ENCODE data around the gene TMEM255B. TPM values are rescaled to one million over a fixed set of nuclear protein-coding genes. Genes with fewer than 3 reads are reported as not detected.

Gene TMEM255B
- total RNA-seq, 1 experiment from 2014 or later: 7.7 TPM

DNA sequence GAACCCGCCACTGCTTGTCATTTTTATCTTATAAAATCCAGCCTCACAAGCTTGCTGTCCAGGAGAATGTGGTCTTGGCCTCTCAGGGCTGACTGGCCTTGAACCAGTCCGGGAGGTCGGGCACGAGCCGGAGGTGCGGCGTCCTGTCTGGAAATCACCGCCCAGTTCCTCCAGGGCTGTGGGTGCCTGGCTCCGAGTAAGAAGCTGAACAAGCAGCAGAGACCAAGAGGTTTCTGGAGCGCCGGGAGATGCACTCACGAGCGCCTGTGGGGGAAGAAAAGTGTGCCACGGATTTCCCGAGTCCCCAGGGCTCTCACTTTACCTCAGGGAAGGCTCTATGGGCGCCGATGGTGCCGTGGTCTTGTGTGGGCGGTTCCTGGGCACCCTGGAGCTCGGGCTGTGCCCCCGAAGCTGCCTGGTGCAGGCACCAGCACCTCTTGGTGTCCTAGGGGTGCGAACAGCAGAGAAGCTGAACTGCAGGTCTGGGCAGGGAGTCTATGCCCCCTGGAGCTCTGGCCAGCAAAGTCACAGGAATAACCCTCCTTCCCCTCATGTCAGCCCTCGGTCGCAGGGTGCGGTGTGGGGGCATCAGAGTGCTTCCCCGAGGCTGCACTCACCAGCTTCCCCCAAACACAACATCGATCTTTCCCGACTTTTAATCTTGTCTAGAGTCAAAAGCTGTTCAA lies 54.9 kb downstream of the TMEM255B start (continued):
- TF ChIP-seq, protein P1, sequence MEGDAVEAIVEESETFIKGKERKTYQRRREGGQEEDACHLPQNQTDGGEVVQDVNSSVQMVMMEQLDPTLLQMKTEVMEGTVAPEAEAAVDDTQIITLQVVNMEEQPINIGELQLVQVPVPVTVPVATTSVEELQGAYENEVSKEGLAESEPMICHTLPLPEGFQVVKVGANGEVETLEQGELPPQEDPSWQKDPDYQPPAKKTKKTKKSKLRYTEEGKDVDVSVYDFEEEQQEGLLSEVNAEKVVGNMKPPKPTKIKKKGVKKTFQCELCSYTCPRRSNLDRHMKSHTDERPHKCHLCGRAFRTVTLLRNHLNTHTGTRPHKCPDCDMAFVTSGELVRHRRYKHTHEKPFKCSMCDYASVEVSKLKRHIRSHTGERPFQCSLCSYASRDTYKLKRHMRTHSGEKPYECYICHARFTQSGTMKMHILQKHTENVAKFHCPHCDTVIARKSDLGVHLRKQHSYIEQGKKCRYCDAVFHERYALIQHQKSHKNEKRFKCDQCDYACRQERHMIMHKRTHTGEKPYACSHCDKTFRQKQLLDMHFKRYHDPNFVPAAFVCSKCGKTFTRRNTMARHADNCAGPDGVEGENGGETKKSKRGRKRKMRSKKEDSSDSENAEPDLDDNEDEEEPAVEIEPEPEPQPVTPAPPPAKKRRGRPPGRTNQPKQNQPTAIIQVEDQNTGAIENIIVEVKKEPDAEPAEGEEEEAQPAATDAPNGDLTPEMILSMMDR (IDR thresholded peaks at IDR 0.05 in 2 of 3, conservative IDR thresholded peaks at IDR 0.05 in 1 of 3; ENCODE audit: borderline replicate concordance in 1 of 3, insufficient read depth in 1 of 3, low read depth in 2 of 3, low read length in 2 of 3): no peak
- TF ChIP-seq REST (IDR thresholded peaks at IDR 0.05; ENCODE audit: low read depth) (no peak), TCF7L2 (IDR thresholded peaks at IDR 0.05; ENCODE audit: borderline replicate concordance, extremely low read depth, insufficient read depth, insufficient read length) (no peak)

GRCh38 chr13:113814435-113814821 lies 55.4 kb downstream of the TMEM255B start:
- CTCF ChIA-PET: no interaction called here
- DNase-seq (ENCODE audit: low read depth, low spot score): no peak
- POLR2A ChIA-PET: interaction anchor here (0.6 kb wide), 1 partner anchor 128 kb away, joined by 4 read pairs; no protein-coding TSS in a partner anchor
- TF ChIP-seq SIN3A (IDR thresholded peaks at IDR 0.05; ENCODE audit: low read depth) (no peak), CBX3 (IDR thresholded peaks at IDR 0.05; ENCODE audit: low read depth) (no peak), YY1 (IDR thresholded peaks at IDR 0.05; ENCODE audit: extremely low read depth, insufficient replicate concordance, low read depth, low read length) (no peak), CEBPB (IDR thresholded peaks at IDR 0.05; ENCODE audit: low read depth) (no peak), JUND (IDR thresholded peaks at IDR 0.05) (no peak), ELF1 (IDR thresholded peaks at IDR 0.05; ENCODE audit: borderline replicate concordance, low read depth) (no peak), POLR2AphosphoS5 (IDR thresholded peaks at IDR 0.05; ENCODE audit: low read depth, low read length) (no peak), EGR1 (IDR thresholded peaks at IDR 0.05; ENCODE audit: low read depth) (no peak), FOSL1 (IDR thresholded peaks at IDR 0.05; ENCODE audit: low read depth) (no peak), POLR2A (IDR thresholded peaks at IDR 0.05; ENCODE audit: borderline replicate concordance, extremely low read depth, insufficient read depth, insufficient read length) (no peak), RAD21 (IDR thresholded peaks at IDR 0.05; ENCODE audit: low read depth) (no peak)
- TF ChIP-seq, protein P1 (IDR thresholded peaks at IDR 0.05 in 2 of 3, conservative IDR thresholded peaks at IDR 0.05 in 1 of 3; ENCODE audit: borderline replicate concordance in 1 of 3, insufficient read depth in 1 of 3, low read depth in 2 of 3, low read length in 2 of 3): no peak

More at GRCh38 chr13:113814435-113814821, 55.4 kb downstream of the TMEM255B start:
- Histone ChIP-seq H2AFZ (ENCODE audit: low read depth, low read length, poor library complexity, severe bottlenecking) (no peak overlapping the region), H3K4me3 (replicated peaks in 1 of 2; ENCODE audit: low read depth in 1 of 2, low read length in 2 of 2) (no peak overlapping the region), H4K20me1 (ENCODE audit: insufficient read depth) (no peaks in the 10 kb centered on the region), H3K4me1 (ENCODE audit: control insufficient read depth in 1 of 2, insufficient read depth in 2 of 2, low read length in 2 of 2) (peaks cover 9 to 23% of the 10 kb centered on the region in 2 experiments), H3K36me3 (ENCODE audit: control insufficient read depth in 1 of 2, insufficient read depth in 2 of 2, low read length in 2 of 2) (peaks cover 4 to 15% of the 10 kb centered on the region in 2 experiments; a peak in 2 of 4 replicates), H3K4me2 (ENCODE audit: low read length) (peak overlapping the region; percentile 32; the same call in 1 of the 2 replicates), H3K27me3 (ENCODE audit: insufficient read depth, low read length) (no peaks in the 10 kb centered on the region), H3K9me2 (ENCODE audit: insufficient read depth) (no peaks in the 10 kb centered on the region), H3K9me3 (ENCODE audit: control insufficient read depth in 1 of 2, insufficient read depth in 1 of 2, low read depth in 1 of 2, low read length in 2 of 2) (peaks cover 4 to 9% of the 10 kb centered on the region in 2 experiments; a peak in 2 of 4 replicates), H3K9ac (ENCODE audit: low read length) (no peak overlapping the region), H3K27ac (ENCODE audit: low read depth, low read length) (no peak overlapping the region; the same call in 1 of the 2 replicates), H3K79me2 (ENCODE audit: insufficient read depth, low read length) (peaks cover 39% of the 10 kb centered on the region)
- RAD21 ChIA-PET (ENCODE audit: low non-redundant PET in 1 of 2, low total read pairs in 2 of 2, uncharacterized antibody in 2 of 2, unreplicated experiment in 2 of 2): no interaction called here
- intact Hi-C loops (cut with micrococcal nuclease): no loop called here
- no TSS peak for BruUV-seq (replicated peaks)
- no peak for ATAC-seq
